IMR-90 (cell line): Measurements from ENCODE around the gene UGGT2. TPM values are rescaled to one million over a fixed set of nuclear protein-coding genes. Genes with fewer than 3 reads are reported as not detected.
"Not testable (repeated sequence)": the region's sequence is repeated elsewhere in the genome, so short reads cannot be mapped to it uniquely, and the experiment has no call there.

Experiments used
- ATAC-seq: fragments of 200-7000 bp; cut with Tn5 transposase; 2 replicates; pipeline ENCODE4 v1.9.1; 2020; ENCODE audit warnings: low read depth, mild to moderate bottlenecking, moderate library complexity
- BruUV-seq: library from RNA; stranded (reverse); fragments of 400-500 nt; replicated peaks from 2 replicates; lab custom pipeline; 2021; lab: Mats Ljungman, UMichigan
- CTCF ChIA-PET: fragments of 300-600 bp; formaldehyde crosslinking; extraction: SDS; loops from one replicate; lab custom pipeline; 2021; ENCODE audit warnings: antibody characterized with exemption; lab: Yijun Ruan, JAX
- POLR2A ChIA-PET: fragments of 300-600 bp; sonication (Branson Sonifier 250); formaldehyde crosslinking; loops from one replicate; lab custom pipeline; 2022; ENCODE audit warnings: antibody characterized with exemption; ENCODE audit not compliant: unreplicated experiment; lab: Charles Lee
- DNase-seq: peaks from one replicate; pipeline ENCODE4 v3.0.0; 2013
- H2AFZ ChIP-seq: replicated peaks from 2 replicates; pipeline ENCODE3; 2013; ENCODE audit warnings: low read length, mild to moderate bottlenecking; ENCODE audit not compliant: poor library complexity
- H2AK5ac ChIP-seq: 2 replicates; pipeline ENCODE4 v1.6.1; 2013; ENCODE audit warnings: low read depth, low read length, inconsistent platforms
- H2AK9ac ChIP-seq: replicated peaks from 2 replicates; pipeline ENCODE3; 2013; ENCODE audit warnings: mild to moderate bottlenecking, low read depth, low read length, moderate library complexity; ENCODE audit not compliant: poor library complexity
- H2BK120ac ChIP-seq: 2 replicates; pipeline ENCODE4 v1.6.1; 2013; ENCODE audit warnings: low read depth, low read length, inconsistent platforms
- H2BK15ac ChIP-seq: 3 replicates; pipeline ENCODE4 v1.6.1; 2013; ENCODE audit warnings: low read depth, low read length, inconsistent platforms
- H2BK20ac ChIP-seq: 2 replicates; pipeline ENCODE4 v1.6.1; 2013; ENCODE audit warnings: low read depth, mild to moderate bottlenecking, inconsistent platforms, low read length, moderate library complexity
- H2BK5ac ChIP-seq: 2 replicates; pipeline ENCODE4 v1.6.1; 2013; ENCODE audit warnings: mild to moderate bottlenecking, low read depth, low read length, inconsistent platforms; ENCODE audit not compliant: poor library complexity, severe bottlenecking
- H3K14ac ChIP-seq: replicated peaks from 2 replicates; pipeline ENCODE4 v1.6.1; 2013; ENCODE audit warnings: low read depth, low read length, inconsistent platforms
- H3K18ac ChIP-seq: 2 replicates; pipeline ENCODE4 v1.6.1; 2013; ENCODE audit warnings: low read depth, low read length, control low read depth
- H3K23ac ChIP-seq: 2 replicates; pipeline ENCODE4 v1.6.1; 2013; ENCODE audit warnings: low read depth, low read length, inconsistent platforms
- H3K27ac ChIP-seq: 2 replicates; pipeline ENCODE4 v1.5.1; 2013; ENCODE audit warnings: mild to moderate bottlenecking, control low read depth, low read length; ENCODE audit not compliant: insufficient read depth
- H3K27me3 ChIP-seq: 2 replicates; pipeline ENCODE4 v1.6.1; 2013; ENCODE audit warnings: low read length; ENCODE audit not compliant: control insufficient read depth, insufficient read depth
- H3K36me3 ChIP-seq: 2 replicates; pipeline ENCODE4 v1.6.1; 2013; ENCODE audit warnings: low read length, mixed read lengths; ENCODE audit not compliant: control insufficient read depth, insufficient read depth
- H3K4ac ChIP-seq: 2 replicates; pipeline ENCODE4 v1.6.1; 2013; ENCODE audit warnings: low read depth, low read length, inconsistent platforms
- H3K4me1 ChIP-seq: 2 replicates; pipeline ENCODE4 v1.6.1; 2013; ENCODE audit warnings: low read length, mixed read lengths; ENCODE audit not compliant: control insufficient read depth, insufficient read depth
- H3K4me2 ChIP-seq: 2 replicates; pipeline ENCODE4 v1.6.1; 2013; ENCODE audit warnings: low read depth, mild to moderate bottlenecking, control low read depth, low read length, moderate library complexity
- H3K4me3 ChIP-seq: 2 replicates; pipeline ENCODE4 v1.5.1; 2013; ENCODE audit warnings: low read depth, mild to moderate bottlenecking, control low read depth, low read length, moderate library complexity; ENCODE audit not compliant: insufficient read depth
- H3K56ac ChIP-seq: 2 replicates; pipeline ENCODE4 v1.6.1; 2013; ENCODE audit warnings: low read length, inconsistent platforms; ENCODE audit not compliant: insufficient read depth; ENCODE audit errors: extremely low read depth
- H3K79me1 ChIP-seq, 2 experiments: 2 replicates each; pipeline ENCODE4 v1.6.1; 2013; ENCODE audit warnings: low read length in 2 of 2, inconsistent platforms in 1 of 2, low read depth in 1 of 2
- H3K9ac ChIP-seq: 2 replicates; pipeline ENCODE4 v1.6.1; 2013; ENCODE audit warnings: low read depth, low read length, control low read depth
- H3K9me1 ChIP-seq: 2 replicates; pipeline ENCODE4 v1.6.1; 2013; ENCODE audit warnings: low read length, inconsistent platforms; ENCODE audit not compliant: insufficient read depth
- H3K9me3 ChIP-seq: 2 replicates; pipeline ENCODE4 v1.6.1; 2013; ENCODE audit warnings: low read length; ENCODE audit not compliant: control insufficient read depth, insufficient read depth
- H4K20me1 ChIP-seq: 2 replicates; pipeline ENCODE4 v1.6.1; 2013; ENCODE audit warnings: low read length, inconsistent platforms; ENCODE audit not compliant: insufficient read depth
- H4K5ac ChIP-seq: 2 replicates; pipeline ENCODE4 v1.6.1; 2013; ENCODE audit warnings: mild to moderate bottlenecking, low read depth, low read length, control low read depth
- H4K8ac ChIP-seq, 2 experiments: 2 replicates each; pipeline ENCODE4 v1.6.1; 2013; ENCODE audit warnings: low read depth in 2 of 2, low read length in 2 of 2, control low read depth in 1 of 2, inconsistent platforms in 1 of 2
- H4K91ac ChIP-seq: 2 replicates; pipeline ENCODE4 v1.6.1; 2013; ENCODE audit warnings: low read depth, low read length, inconsistent platforms; ENCODE audit not compliant: insufficient read depth
- BHLHE40 ChIP-seq: fragments of 150-350 bp; IDR thresholded peaks from 2 replicates; pipeline ENCODE4 v1.6.1; 2016; ENCODE audit warnings: mild to moderate bottlenecking, low read depth, low read length
- CHD1 ChIP-seq: IDR thresholded peaks from 2 replicates; pipeline ENCODE4 v1.6.1; 2012; ENCODE audit warnings: low read depth, low read length, improper control_type of control experiment
- FOS ChIP-seq: fragments of 150-350 bp; IDR thresholded peaks from 2 replicates; pipeline ENCODE4 v1.6.1; 2016; ENCODE audit warnings: low read depth, low read length
- MXI1 ChIP-seq: IDR thresholded peaks from 2 replicates; pipeline ENCODE4 v1.6.1; 2012; ENCODE audit warnings: low read depth, mild to moderate bottlenecking, low read length, moderate library complexity, borderline replicate concordance
- POLR2A ChIP-seq: IDR thresholded peaks from 2 replicates; pipeline ENCODE4 v1.6.1; 2012; ENCODE audit warnings: mild to moderate bottlenecking, low read depth, low read length
- RCOR1 ChIP-seq: IDR thresholded peaks from 2 replicates; pipeline ENCODE4 v1.6.1; 2012; ENCODE audit warnings: mild to moderate bottlenecking, low read length, improper control_type of control experiment; ENCODE audit not compliant: insufficient replicate concordance
- WGBS, 2 experiments: methylation state at CpG; one replicate each; pipeline versions ENCODE4 v1.1.5 to v1.1.7; 2013; ENCODE audit warnings: missing lambda C conversion rate in 2 of 2; ENCODE audit not compliant: insufficient read length in 1 of 2; ENCODE audit errors: extremely low coverage in 2 of 2; 5-methylcytosine and 5-hydroxymethylcytosine counted together
- dilution Hi-C: fragments of 300-500 bp; cut with HindIII; formaldehyde crosslinking; loops from one replicate; pipeline ENCODE4 v1.14.3; 2018; ENCODE audit warnings: low sequenced_read_pairs; ENCODE audit not compliant: unreplicated experiment
- in situ Hi-C: fragments of 300-500 bp; cut with MboI; formaldehyde crosslinking; loops from 3 replicates; pipeline ENCODE4 v1.14.3; 2019; ENCODE audit warnings: low sequenced_read_pairs, inconsistent platforms, mixed read lengths
- intact Hi-C: fragments of 100-400 bp; cut with micrococcal nuclease; formaldehyde crosslinking; loops from 2 replicates; pipeline ENCODE4 v1.10.0; 2022
- polyA plus RNA-seq, 3 experiments: library from polyadenylated mRNA; depleted of rRNA; stranded (reverse); fragments of >200 nt; gene quantifications; 2 replicates each; pipeline ENCODE4 v1.2.3, GENCODE V29; 2012; ENCODE audit warnings: low replicate concordance in 1 of 3
- total RNA-seq: library from RNA; depleted of rRNA; stranded (reverse); fragments of >200 nt; gene quantifications from 2 replicates; pipeline ENCODE4 v1.2.3, GENCODE V29; 2012
- TF ChIP-seq, protein P1 (sequence below): conservative IDR thresholded peaks from 2 replicates; pipeline ENCODE4 v1.5.1; 2012; ENCODE audit warnings: mild to moderate bottlenecking, low read depth, low read length, improper control_type of control experiment

The UGGT2 gene
- total and polyA plus RNA-seq, 2 of the 4 experiments (the other 2 are of a cell fraction) = 21.4 to 40.1 TPM

DNA sequence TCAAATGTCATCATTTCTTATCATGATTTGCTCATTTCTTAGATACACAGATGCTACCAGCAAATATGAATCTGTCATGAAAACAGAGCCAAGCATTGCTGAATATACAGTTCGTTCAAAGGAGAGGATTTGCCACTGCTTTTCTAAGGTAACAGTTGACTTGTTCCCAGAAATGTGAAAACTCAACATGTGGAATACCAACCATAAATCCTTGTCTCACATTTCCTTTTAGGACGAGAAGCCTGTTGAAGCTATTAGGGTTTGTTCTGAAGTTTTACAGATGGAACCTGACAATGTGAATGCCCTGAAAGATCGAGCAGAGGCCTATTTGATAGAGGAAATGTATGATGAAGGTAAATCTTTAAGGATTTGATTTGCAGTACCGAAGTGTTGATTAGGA is 289.6 kb downstream of the UGGT2 start:
- no peak overlapping the region for H3K4me2 ChIP-seq
- TF ChIP-seq POLR2A = no peak
- no peak for TF ChIP-seq BHLHE40
- TF ChIP-seq FOS = no peak
- TF ChIP-seq MXI1 = no peak
- TF ChIP-seq CHD1 = no peak
- TF ChIP-seq RCOR1 = no peak
- TF ChIP-seq, protein P1, sequence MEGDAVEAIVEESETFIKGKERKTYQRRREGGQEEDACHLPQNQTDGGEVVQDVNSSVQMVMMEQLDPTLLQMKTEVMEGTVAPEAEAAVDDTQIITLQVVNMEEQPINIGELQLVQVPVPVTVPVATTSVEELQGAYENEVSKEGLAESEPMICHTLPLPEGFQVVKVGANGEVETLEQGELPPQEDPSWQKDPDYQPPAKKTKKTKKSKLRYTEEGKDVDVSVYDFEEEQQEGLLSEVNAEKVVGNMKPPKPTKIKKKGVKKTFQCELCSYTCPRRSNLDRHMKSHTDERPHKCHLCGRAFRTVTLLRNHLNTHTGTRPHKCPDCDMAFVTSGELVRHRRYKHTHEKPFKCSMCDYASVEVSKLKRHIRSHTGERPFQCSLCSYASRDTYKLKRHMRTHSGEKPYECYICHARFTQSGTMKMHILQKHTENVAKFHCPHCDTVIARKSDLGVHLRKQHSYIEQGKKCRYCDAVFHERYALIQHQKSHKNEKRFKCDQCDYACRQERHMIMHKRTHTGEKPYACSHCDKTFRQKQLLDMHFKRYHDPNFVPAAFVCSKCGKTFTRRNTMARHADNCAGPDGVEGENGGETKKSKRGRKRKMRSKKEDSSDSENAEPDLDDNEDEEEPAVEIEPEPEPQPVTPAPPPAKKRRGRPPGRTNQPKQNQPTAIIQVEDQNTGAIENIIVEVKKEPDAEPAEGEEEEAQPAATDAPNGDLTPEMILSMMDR = no peak
- H3K9ac ChIP-seq = no peak overlapping the region
- no peaks in the 10 kb centered on the region for H3K27me3 ChIP-seq
- intact Hi-C loops = no loop called here
- H3K14ac ChIP-seq = no peak overlapping the region
- no peak overlapping the region for H2BK120ac ChIP-seq
- ATAC-seq (no peak), DNase-seq (no peak)
- no peak overlapping the region for H4K91ac ChIP-seq
- no peak overlapping the region for H2AFZ ChIP-seq
- H4K8ac ChIP-seq = no peak overlapping the region
- no peaks in the 10 kb centered on the region for H3K9me3 ChIP-seq
- in situ Hi-C loops = no loop called here
- H3K4me3 ChIP-seq = no peak overlapping the region
- peaks cover 0 to 3% of the 10 kb centered on the region in 2 experiments; a peak in 2 of 4 replicates for H3K79me1 ChIP-seq
- CTCF ChIA-PET = interaction anchor here (0.7 kb wide), 1 partner anchor 85 kb away, joined by 3 read pairs; no protein-coding TSS in a partner anchor
- dilution Hi-C loops = no loop called here
- H3K27ac ChIP-seq = no peak overlapping the region
- H2BK5ac ChIP-seq = no peak overlapping the region
- no peak overlapping the region for H2BK20ac ChIP-seq
- no peak overlapping the region for H2BK15ac ChIP-seq
- no peak overlapping the region for H3K18ac ChIP-seq
- no peaks in the 10 kb centered on the region; the same call in 1 of the 2 replicates for H3K9me1 ChIP-seq
- H4K5ac ChIP-seq = no peak overlapping the region
- H3K56ac ChIP-seq = no peak overlapping the region
- H2AK5ac ChIP-seq = no peak overlapping the region
- no peak overlapping the region for H3K23ac ChIP-seq
- H2AK9ac ChIP-seq = no peak overlapping the region
- WGBS, 2 experiments = no CpG with 5 or more reads among the region's 4 CpGs
- H3K4me1 ChIP-seq = no peaks in the 10 kb centered on the region
- no peak overlapping the region for H3K4ac ChIP-seq
- POLR2A ChIA-PET = no interaction called here
- no peaks in the 10 kb centered on the region for H4K20me1 ChIP-seq
- BruUV-seq = no TSS peak
- H3K36me3 ChIP-seq = peaks cover 5% of the 10 kb centered on the region; the same call in 1 of the 2 replicates

DNA sequence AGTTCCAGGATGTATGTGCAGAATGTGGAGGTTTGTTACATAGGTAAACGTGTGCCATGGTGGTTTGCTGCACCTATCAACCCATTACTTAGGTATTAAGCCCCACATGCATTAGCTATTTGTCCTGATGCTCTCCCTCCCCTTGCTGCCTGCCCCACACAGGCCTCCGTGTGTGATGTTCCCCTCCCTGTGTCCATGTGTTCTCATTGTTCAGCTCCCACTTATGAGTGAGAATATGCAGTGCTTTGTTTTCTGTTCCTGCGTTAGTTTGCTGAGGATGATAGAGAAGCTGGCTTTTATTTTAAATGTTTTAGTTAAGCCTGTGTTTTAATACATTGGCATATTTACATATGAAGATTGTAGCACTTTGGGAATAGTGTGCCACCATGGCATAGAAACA is 290.6 kb downstream of the UGGT2 start:
- intact Hi-C loops, H3K27ac ChIP-seq, H3K9me1 ChIP-seq, H2AK5ac ChIP-seq, H3K9me3 ChIP-seq, H4K5ac ChIP-seq, CTCF ChIA-PET, ATAC-seq, H3K36me3 ChIP-seq, H4K20me1 ChIP-seq, H2BK5ac ChIP-seq, H3K18ac ChIP-seq, H3K14ac ChIP-seq, H3K79me1 ChIP-seq, H3K23ac ChIP-seq, H2AK9ac ChIP-seq, in situ Hi-C loops, H2AFZ ChIP-seq, H2BK15ac ChIP-seq, POLR2A ChIA-PET, H3K4me1 ChIP-seq, H2BK120ac ChIP-seq, H4K8ac ChIP-seq, DNase-seq, H3K56ac ChIP-seq, H3K27me3 ChIP-seq, H4K91ac ChIP-seq, H3K4me2 ChIP-seq, H2BK20ac ChIP-seq, BruUV-seq, H3K9ac ChIP-seq, H3K4ac ChIP-seq, H3K4me3 ChIP-seq, dilution Hi-C loops: not testable (repeated sequence)
- WGBS, 2 experiments = no CpG with 5 or more reads among the region's 3 CpGs
